Cerebellar cortex (tissue), 1 donor: ENCODE measurements around the gene HYAL2.

ENCODE experiments used
- DNase-seq: peaks from one replicate; pipeline ENCODE4 v3.0.0-alpha.2; 2015; ENCODE audit warnings: low spot score

HYAL2 gene

GRCh38 chr3:50322386-50323091, at the start of gene HYAL2:
HYAL2 (minus strand) TSS chr3:50322745; CDS start chr3:50320489, 2,256 bp downstream.
- DNase-seq = no peak

GRCh38 chr3:50371133-50371685, 48.7 kb upstream of the HYAL2 start:
- DNase-seq = no peak

GRCh38 chr3:50370594-50370993, 48.0 kb upstream of the HYAL2 start:
- peak; percentile 35 for DNase-seq

- DNase-seq = no peak
These were observed 46.6 kb upstream of the HYAL2 start for GRCh38 chr3:50369012-50369670.

- no peak for DNase-seq
These were observed 43.3 kb upstream of the HYAL2 start for GRCh38 chr3:50365842-50366220.

GRCh38 chr3:50365080-50365841, 42.7 kb upstream of the HYAL2 start:
- DNase-seq = peak; percentile 36

- no peak for DNase-seq
These were observed 42.1 kb upstream of the HYAL2 start for GRCh38 chr3:50364573-50365079.

GRCh38 chr3:50359760-50360110, 37.2 kb upstream of the HYAL2 start:
- DNase-seq = no peak

GRCh38 chr3:50358911-50359759, 36.6 kb upstream of the HYAL2 start, which contains the start of gene TMEM115:
TMEM115 (minus strand) TSS chr3:50359521; CDS start chr3:50359063, 458 bp downstream.
- peak; percentile 100 for DNase-seq

- no peak for DNase-seq
These were observed 35.9 kb upstream of the HYAL2 start for GRCh38 chr3:50358355-50358910.

GRCh38 chr3:50357481-50357880, 34.9 kb upstream of the HYAL2 start:
- DNase-seq = no peak

- DNase-seq = peak; percentile 24
These were observed 34.0 kb upstream of the HYAL2 start for GRCh38 chr3:50356553-50356952.

- DNase-seq = no peak
These were observed 33.4 kb upstream of the HYAL2 start for GRCh38 chr3:50355829-50356552.

GRCh38 chr3:50354850-50355249, 32.3 kb upstream of the HYAL2 start:
- no peak for DNase-seq

- DNase-seq = no peak
These were observed 31.7 kb upstream of the HYAL2 start for GRCh38 chr3:50354186-50354764.

- DNase-seq = no peak
These were observed 30.9 kb upstream of the HYAL2 start for GRCh38 chr3:50353245-50354004.

GRCh38 chr3:50352781-50353180, 30.2 kb upstream of the HYAL2 start:
- DNase-seq = peak; percentile 31

GRCh38 chr3:50351323-50351697, 28.8 kb upstream of the HYAL2 start:
- DNase-seq = no peak
